ENCODE results near the gene DTD2. TPM values are rescaled to one million over a fixed set of nuclear protein-coding genes. Genes with fewer than 3 reads are reported as not detected.

DTD2 gene
- total and polyA plus RNA-seq, 12 donors = 4.2 to 9.5 (median 6.4) TPM

DNA sequence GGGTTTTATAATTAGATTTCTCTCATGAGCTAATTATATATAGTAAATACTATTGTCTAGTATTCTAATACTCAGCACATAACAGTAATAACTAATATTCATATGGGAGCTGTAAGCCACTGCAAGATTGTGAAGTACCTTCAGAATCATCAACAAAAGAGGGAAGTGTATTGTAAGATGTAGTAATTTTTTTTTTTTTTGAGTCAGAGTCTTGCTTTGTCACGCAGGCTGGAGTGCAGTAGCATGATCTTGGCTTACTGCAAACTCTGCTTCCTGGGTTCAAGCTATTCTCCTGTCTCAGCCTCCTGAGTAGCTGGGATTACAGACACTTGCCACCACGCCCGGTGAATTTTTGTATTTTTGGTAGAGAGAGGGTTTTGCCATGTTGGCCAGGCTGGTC lies 27.4 kb upstream of the DTD2 start:
- DNase-seq = no peak
- Histone ChIP-seq H3K9me3 (no peaks in the 10 kb centered on the region), H3K4me1 (peaks cover 0 to 14% (median 0%) of the 10 kb centered on the region in 9 donors), H3K27me3 (no peaks in the 10 kb centered on the region), H3K36me3 (no peaks in the 10 kb centered on the region), H3K4me3 (no peak overlapping the region), H3K27ac (no peak overlapping the region)
- WGBS, 2 donors = 88 to 91% methylated on average over 3 of the region's 3 CpGs
- TF ChIP-seq, protein P1, sequence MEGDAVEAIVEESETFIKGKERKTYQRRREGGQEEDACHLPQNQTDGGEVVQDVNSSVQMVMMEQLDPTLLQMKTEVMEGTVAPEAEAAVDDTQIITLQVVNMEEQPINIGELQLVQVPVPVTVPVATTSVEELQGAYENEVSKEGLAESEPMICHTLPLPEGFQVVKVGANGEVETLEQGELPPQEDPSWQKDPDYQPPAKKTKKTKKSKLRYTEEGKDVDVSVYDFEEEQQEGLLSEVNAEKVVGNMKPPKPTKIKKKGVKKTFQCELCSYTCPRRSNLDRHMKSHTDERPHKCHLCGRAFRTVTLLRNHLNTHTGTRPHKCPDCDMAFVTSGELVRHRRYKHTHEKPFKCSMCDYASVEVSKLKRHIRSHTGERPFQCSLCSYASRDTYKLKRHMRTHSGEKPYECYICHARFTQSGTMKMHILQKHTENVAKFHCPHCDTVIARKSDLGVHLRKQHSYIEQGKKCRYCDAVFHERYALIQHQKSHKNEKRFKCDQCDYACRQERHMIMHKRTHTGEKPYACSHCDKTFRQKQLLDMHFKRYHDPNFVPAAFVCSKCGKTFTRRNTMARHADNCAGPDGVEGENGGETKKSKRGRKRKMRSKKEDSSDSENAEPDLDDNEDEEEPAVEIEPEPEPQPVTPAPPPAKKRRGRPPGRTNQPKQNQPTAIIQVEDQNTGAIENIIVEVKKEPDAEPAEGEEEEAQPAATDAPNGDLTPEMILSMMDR (IDR thresholded peaks at IDR 0.05) = no peak
- ATAC-seq = no peak
- intact Hi-C loops (cut with DNase I) = no loop called here

DNA sequence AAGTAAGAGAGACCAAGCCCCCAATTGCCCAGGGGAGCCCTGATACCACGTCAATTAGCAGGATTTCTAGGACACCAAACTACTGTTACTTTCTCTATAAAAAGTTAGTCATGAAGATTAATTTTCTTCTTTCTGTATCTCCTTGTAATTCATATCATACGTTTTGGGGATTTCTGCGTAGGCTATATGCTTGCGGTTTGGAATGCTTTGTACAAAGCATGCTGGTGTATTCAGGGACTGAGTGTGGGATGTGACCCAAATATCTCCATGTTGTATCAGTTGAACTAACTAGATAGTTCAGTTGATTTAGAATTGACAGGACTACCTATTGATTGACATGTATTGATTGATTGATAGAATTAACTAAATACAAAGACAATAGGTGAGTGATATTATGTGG lies 22.9 kb upstream of the DTD2 start:
- WGBS, 2 donors = 84 to 91% methylated on average over 4 of the region's 4 CpGs
- Histone ChIP-seq H3K4me3 (no peak overlapping the region), H3K9me3 (no peaks in the 10 kb centered on the region), H3K27me3 (no peaks in the 10 kb centered on the region), H3K27ac (no peak overlapping the region), H3K4me1 (peaks cover 0 to 11% (median 10%) of the 10 kb centered on the region in 9 donors), H3K36me3 (no peaks in the 10 kb centered on the region)
- intact Hi-C loops (cut with DNase I) = no loop called here
- DNase-seq = no peak
- TF ChIP-seq, protein P1 (IDR thresholded peaks at IDR 0.05) = no peak
- no peak for ATAC-seq

- ATAC-seq (no peak), DNase-seq (no peak)
- TF ChIP-seq, protein P1 (IDR thresholded peaks at IDR 0.05) = no peak
- no peaks in the 10 kb centered on the region for H3K9me3 ChIP-seq
- no peaks in the 10 kb centered on the region for H3K27me3 ChIP-seq
- H3K27ac ChIP-seq = no peak overlapping the region
- 63 to 76% methylated on average over 3 of the region's 3 CpGs for WGBS, 2 donors
- intact Hi-C loops (cut with DNase I) = no loop called here
- no peak overlapping the region for H3K4me3 ChIP-seq
- no peaks in the 10 kb centered on the region for H3K36me3 ChIP-seq
- peaks cover 0 to 11% (median 7%) of the 10 kb centered on the region in 9 donors for H3K4me1 ChIP-seq
Observed at GRCh38 chr14:31479027-31479426, 21.7 kb upstream of the DTD2 start.

- H3K27ac ChIP-seq = no peak overlapping the region
- TF ChIP-seq, protein P1 (IDR thresholded peaks at IDR 0.05) = no peak
- no peak overlapping the region for H3K4me3 ChIP-seq
- intact Hi-C loops (cut with DNase I) = no loop called here
- no peaks in the 10 kb centered on the region for H3K27me3 ChIP-seq
- DNase-seq (no peak), ATAC-seq (peak in 2 of 8 donors; percentile 46 to 48)
- H3K4me1 ChIP-seq = peaks cover 0 to 11% (median 7%) of the 10 kb centered on the region in 9 donors
- 63 to 81% methylated on average over 6 of the region's 6 CpGs for WGBS, 2 donors
- no peaks in the 10 kb centered on the region for H3K9me3 ChIP-seq
- no peaks in the 10 kb centered on the region for H3K36me3 ChIP-seq
Observed at GRCh38 chr14:31477248-31477647, 19.9 kb upstream of the DTD2 start.

All from heart right ventricle (tissue), 16 donors.